HCT116 (cell line): ENCODE results near the gene STOX2. TPM values are rescaled to one million over a fixed set of nuclear protein-coding genes. Genes with fewer than 3 reads are reported as not detected.

ENCODE experiments used
- ATAC-seq: fragments of 200-7000 bp; cut with Tn5 transposase; 2 replicates; pipeline ENCODE4 v1.9.1; 2020; ENCODE audit warnings: mild to moderate bottlenecking, moderate library complexity
- BruUV-seq: library from RNA; stranded (reverse); fragments of 400-500 nt; replicated peaks from 2 replicates; lab custom pipeline; 2021; lab: Mats Ljungman, UMichigan
- CTCF ChIA-PET: fragments of 300-600 bp; sonication (Branson Sonifier 250); formaldehyde crosslinking; loops from one replicate; lab custom pipeline; 2021; ENCODE audit warnings: antibody characterized with exemption; lab: Charles Lee
- POLR2A ChIA-PET: fragments of 300-600, 350-600 bp; sonication (Branson Sonifier 250); formaldehyde crosslinking; loops from one replicate; lab custom pipeline; 2021; ENCODE audit warnings: antibody characterized with exemption; lab: Charles Lee
- RAD21 ChIA-PET, 2 experiments: fragments of 300-600 bp; sonication (Branson Sonifier 250); formaldehyde crosslinking; loops; one replicate each; lab custom pipeline; 2023; ENCODE audit warnings: low total read pairs in 2 of 2; ENCODE audit not compliant: uncharacterized antibody in 2 of 2, unreplicated experiment in 2 of 2, low non-redundant PET in 1 of 2; lab: Charles Lee
- DNase-seq: peaks from one replicate; pipeline ENCODE4 v3.0.0-alpha.2; 2010; ENCODE audit warnings: low read depth, low spot score
- H2AFZ ChIP-seq: fragments of 200-600 bp; shearing (Covaris generic), sonication (generic); 2 replicates; pipeline ENCODE4 v1.6.1; 2017; ENCODE audit warnings: low read depth, mixed run types, mixed read lengths, antibody characterized with exemption, low read length; ENCODE audit not compliant: poor library complexity, severe bottlenecking
- H3K27ac ChIP-seq: 2 replicates; pipeline ENCODE4 v1.5.1; 2012; ENCODE audit warnings: low read depth, low read length
- H3K27me3 ChIP-seq: fragments of 200-600 bp; sonication (generic); 2 replicates; pipeline ENCODE4 v1.6.1; 2016; ENCODE audit warnings: mixed run types, low read length, mixed read lengths; ENCODE audit not compliant: insufficient read depth
- H3K36me3 ChIP-seq, 2 experiments: fragments of 200-500 bp in 1 of 2; fragments of 200-600 bp in 1 of 2; sonication (Bioruptor generic) in 1 of 2; sonication (generic) in 1 of 2; 2 replicates each; pipeline versions ENCODE4 v1.5.1 to v1.6.1; 2014 to 2016; ENCODE audit warnings: low read length in 2 of 2, inconsistent platforms in 1 of 2, mixed read lengths in 1 of 2, mixed run types in 1 of 2; ENCODE audit not compliant: insufficient read depth in 2 of 2, control insufficient read depth in 1 of 2
- H3K4me1 ChIP-seq, 2 experiments: fragments of 200-600 bp in 1 of 2; sonication (generic) in 1 of 2; 2 replicates each; pipeline versions ENCODE4 v1.5.1 to v1.6.1; 2012 to 2017; ENCODE audit warnings: low read length in 2 of 2, inconsistent platforms in 1 of 2, mild to moderate bottlenecking in 1 of 2, mixed read lengths in 1 of 2, mixed run types in 1 of 2, moderate library complexity in 1 of 2; ENCODE audit not compliant: insufficient read depth in 2 of 2, control insufficient read depth in 1 of 2
- H3K4me2 ChIP-seq: fragments of 200-600 bp; sonication (generic); 2 replicates; pipeline ENCODE4 v1.6.1; 2017; ENCODE audit warnings: mixed run types, low read length, mixed read lengths
- H3K4me3 ChIP-seq, 2 experiments: fragments of 200-600 bp in 1 of 2; sonication (generic) in 1 of 2; replicated peaks in 1 of 2; 2 replicates each; pipeline ENCODE4 v1.5.1; 2011 to 2016; ENCODE audit warnings: low read length in 2 of 2, control low read depth in 1 of 2, low read depth in 1 of 2, mild to moderate bottlenecking in 1 of 2, mixed read lengths in 1 of 2, mixed run types in 1 of 2
- H3K79me2 ChIP-seq: fragments of 200-600 bp; sonication (generic); 2 replicates; pipeline ENCODE4 v1.6.1; 2017; ENCODE audit warnings: mild to moderate bottlenecking, mixed run types, low read length, moderate library complexity, mixed read lengths; ENCODE audit not compliant: insufficient read depth
- H3K9ac ChIP-seq: fragments of 200-600 bp; sonication (generic); 2 replicates; pipeline ENCODE4 v1.6.1; 2016; ENCODE audit warnings: low read length, mixed read lengths
- H3K9me2 ChIP-seq: fragments of 200-600 bp; sonication (generic), shearing (Covaris generic); 2 replicates; pipeline ENCODE4 v1.6.1; 2017; ENCODE audit warnings: mixed run types, mild to moderate bottlenecking, moderate library complexity; ENCODE audit not compliant: insufficient read depth
- H3K9me3 ChIP-seq, 2 experiments: fragments of 200-500 bp in 1 of 2; fragments of 200-600 bp in 1 of 2; sonication (Bioruptor generic) in 1 of 2; sonication (generic) in 1 of 2; 2 replicates each; pipeline ENCODE4 v1.6.1; 2014 to 2017; ENCODE audit warnings: low read length in 2 of 2, mixed read lengths in 2 of 2, inconsistent platforms in 1 of 2, low read depth in 1 of 2, mild to moderate bottlenecking in 1 of 2, mixed run types in 1 of 2, moderate library complexity in 1 of 2; ENCODE audit not compliant: control insufficient read depth in 1 of 2, insufficient read depth in 1 of 2
- H4K20me1 ChIP-seq: fragments of 200-600 bp; sonication (generic), shearing (Covaris generic); 2 replicates; pipeline ENCODE4 v1.6.1; 2017; ENCODE audit warnings: mixed run types, mild to moderate bottlenecking, moderate library complexity; ENCODE audit not compliant: insufficient read depth
- ATF3 ChIP-seq: IDR thresholded peaks from 2 replicates; pipeline ENCODE4 v1.6.1; 2012
- EGR1 ChIP-seq: IDR thresholded peaks from 2 replicates; pipeline ENCODE4 v1.6.1; 2012; ENCODE audit warnings: low read depth
- EZH2phosphoT487 ChIP-seq: fragments of 200-600 bp; IDR thresholded peaks from 2 replicates; pipeline ENCODE4 v1.6.1; 2018; ENCODE audit warnings: antibody characterized with exemption, borderline replicate concordance
- FOSL1 ChIP-seq: IDR thresholded peaks from 2 replicates; pipeline ENCODE4 v1.6.1; 2012; ENCODE audit warnings: low read depth
- JUND ChIP-seq: IDR thresholded peaks from 2 replicates; pipeline ENCODE4 v1.6.1; 2012
- MAX ChIP-seq: IDR thresholded peaks from 2 replicates; pipeline ENCODE4 v1.6.1; 2012
- POLR2AphosphoS5 ChIP-seq: IDR thresholded peaks from 2 replicates; pipeline ENCODE4 v1.6.1; 2011; ENCODE audit warnings: mild to moderate bottlenecking, low read depth, low read length, moderate library complexity
- RAD21 ChIP-seq: IDR thresholded peaks from 2 replicates; pipeline ENCODE4 v1.6.1; 2012; ENCODE audit warnings: low read depth, mild to moderate bottlenecking
- REST ChIP-seq: IDR thresholded peaks from 2 replicates; pipeline ENCODE4 v1.6.1; 2012; ENCODE audit warnings: low read depth
- SP1 ChIP-seq: IDR thresholded peaks from 2 replicates; pipeline ENCODE4 v1.6.1; 2012; ENCODE audit warnings: low read depth
- SRF ChIP-seq: IDR thresholded peaks from 2 replicates; pipeline ENCODE4 v1.6.1; 2012; ENCODE audit warnings: low read depth
- TCF7L2 ChIP-seq: IDR thresholded peaks from 2 replicates; pipeline ENCODE4 v1.7.0; 2011; ENCODE audit warnings: borderline replicate concordance, inconsistent platforms; ENCODE audit not compliant: insufficient read depth, insufficient read length; ENCODE audit errors: extremely low read depth
- ZBTB33 ChIP-seq: IDR thresholded peaks from 2 replicates; pipeline ENCODE4 v1.6.1; 2011; ENCODE audit warnings: mild to moderate bottlenecking, low read length, moderate library complexity; ENCODE audit not compliant: insufficient replicate concordance; ENCODE audit errors: extremely low read depth
- ZNF274 ChIP-seq: fragments of 200-500 bp; sonication (Bioruptor generic); IDR thresholded peaks from 2 replicates; pipeline ENCODE4 v1.6.1; 2014; ENCODE audit warnings: mild to moderate bottlenecking, low read depth, low read length, inconsistent platforms
- intact Hi-C: fragments of 100-400 bp; cut with micrococcal nuclease; formaldehyde crosslinking; loops from 2 replicates; pipeline ENCODE4 v1.10.0; 2022
- total RNA-seq: library from RNA; stranded (reverse); gene quantifications from one replicate; pipeline ENCODE4 v1.2.1, GENCODE V29; 2021; ENCODE audit not compliant: unreplicated experiment

STOX2 gene
- total RNA-seq, 1 experiment from 2014 or later = 6.3 TPM

GRCh38 chr4:184067931-184068554, 162.9 kb downstream of the STOX2 start:
- Histone ChIP-seq H3K27ac (no peak overlapping the region), H3K27me3 (no peaks in the 10 kb centered on the region), H3K4me1 (no peaks in the 10 kb centered on the region), H3K9me3 (no peaks in the 10 kb centered on the region), H3K9ac (no peak overlapping the region), H3K9me2 (no peaks in the 10 kb centered on the region), H2AFZ (no peak overlapping the region), H3K4me2 (no peak overlapping the region), H4K20me1 (no peaks in the 10 kb centered on the region), H3K4me3 (no peak overlapping the region), H3K79me2 (no peaks in the 10 kb centered on the region), H3K36me3 (no peaks in the 10 kb centered on the region)
- intact Hi-C loops = no loop called here
- no peak for TF ChIP-seq MAX
- no peak for TF ChIP-seq ZBTB33
- TF ChIP-seq FOSL1 = no peak
- TF ChIP-seq ATF3 = no peak
- no peak for TF ChIP-seq EGR1
- TF ChIP-seq SRF = no peak
- TF ChIP-seq REST = no peak
- TF ChIP-seq EZH2phosphoT487 = no peak
- no peak for TF ChIP-seq SP1
- TF ChIP-seq JUND = no peak
- no peak for TF ChIP-seq RAD21
- no peak for TF ChIP-seq POLR2AphosphoS5
- TF ChIP-seq TCF7L2 = no peak
- TF ChIP-seq ZNF274 = no peak
- DNase-seq (no peak), ATAC-seq (no peak)
- ChIA-PET RAD21 (no interaction called here), CTCF (no interaction called here), POLR2A (no interaction called here)
- BruUV-seq = no TSS peak
